Head of caudate nucleus (tissue), 42 donors: Measurements from ENCODE around the gene PTDSS2.
"Not testable (repeated sequence)": the region's sequence is repeated elsewhere in the genome, so short reads cannot be mapped to it uniquely, and the experiment has no call there.

Experiments used
- DNase-seq, 42 donors: peaks; one replicate each; pipeline versions ENCODE4 v3.0.0 to v3.0.0-alpha.2; 2020 to 2021; ENCODE audit warnings: mixed read lengths in 7 of 42
- intact Hi-C: fragments of 100-400 bp; cut with DNase I; formaldehyde crosslinking; loops from one replicate; pipeline ENCODE4 v1.15.0; 2022

PTDSS2 gene

GRCh38 chr11:449889-450808 is at the start of gene PTDSS2:
TSS of gene PTDSS2 (plus strand) at chr11:450279. CDS start at chr11:450456, 177 bp downstream.
- DNase-seq: peak; percentile 93 to 99 (median 97)
- intact Hi-C loops: loop anchor here (5.0 kb wide), 1 partner anchor 57 kb away; the partner anchor contains the start of gene RNH1

- intact Hi-C loops, DNase-seq: not testable (repeated sequence)
These were observed 48.9 kb upstream of the PTDSS2 start for GRCh38 chr11:401196-401595.

- intact Hi-C loops: no loop called here
- no peak for DNase-seq
These were observed 46.9 kb upstream of the PTDSS2 start for GRCh38 chr11:403021-403760.

GRCh38 chr11:403761-404431 is 46.2 kb upstream of the PTDSS2 start:
- intact Hi-C loops: no loop called here
- no peak for DNase-seq

GRCh38 chr11:404551-405264 is 45.4 kb upstream of the PTDSS2 start:
- no peak for DNase-seq
- intact Hi-C loops: no loop called here

GRCh38 chr11:405323-405953 is 44.6 kb upstream of the PTDSS2 start:
- DNase-seq: peak in 37 of 42 donors; percentile 19 to 79 (median 52)
- intact Hi-C loops: no loop called here

GRCh38 chr11:405954-406795 is 43.9 kb upstream of the PTDSS2 start:
- DNase-seq: no peak
- intact Hi-C loops: no loop called here

- intact Hi-C loops: no loop called here
- DNase-seq: peak in 40 of 42 donors; percentile 20 to 72 (median 51)
These were observed 43.1 kb upstream of the PTDSS2 start for GRCh38 chr11:406796-407650.

- peak in 1 of 42 donors; percentile 15 for DNase-seq
- intact Hi-C loops: no loop called here
These were observed 42.4 kb upstream of the PTDSS2 start for GRCh38 chr11:407651-408123.

GRCh38 chr11:408154-409007 is 41.7 kb upstream of the PTDSS2 start:
- intact Hi-C loops: no loop called here
- DNase-seq: no peak

- intact Hi-C loops: no loop called here
- no peak for DNase-seq
These were observed 41.0 kb upstream of the PTDSS2 start for GRCh38 chr11:409008-409599.

- DNase-seq: no peak
- intact Hi-C loops: no loop called here
These were observed 40.2 kb upstream of the PTDSS2 start for GRCh38 chr11:409600-410483.

GRCh38 chr11:410711-411110 is 39.4 kb upstream of the PTDSS2 start:
- intact Hi-C loops: not testable (repeated sequence)

GRCh38 chr11:411520-411919 is 38.6 kb upstream of the PTDSS2 start:
- DNase-seq, intact Hi-C loops: not testable (repeated sequence)

More at GRCh38 chr11:410711-411110, 39.4 kb upstream of the PTDSS2 start:
- not testable (repeated sequence) for DNase-seq
